AG08395 (cell line): ENCODE data around the gene PARN.

ENCODE experiments used
- DNase-seq: peaks from one replicate; pipeline ENCODE4 v3.0.0; 2012; ENCODE audit warnings: mixed read lengths, low spot score

PARN gene

DNA sequence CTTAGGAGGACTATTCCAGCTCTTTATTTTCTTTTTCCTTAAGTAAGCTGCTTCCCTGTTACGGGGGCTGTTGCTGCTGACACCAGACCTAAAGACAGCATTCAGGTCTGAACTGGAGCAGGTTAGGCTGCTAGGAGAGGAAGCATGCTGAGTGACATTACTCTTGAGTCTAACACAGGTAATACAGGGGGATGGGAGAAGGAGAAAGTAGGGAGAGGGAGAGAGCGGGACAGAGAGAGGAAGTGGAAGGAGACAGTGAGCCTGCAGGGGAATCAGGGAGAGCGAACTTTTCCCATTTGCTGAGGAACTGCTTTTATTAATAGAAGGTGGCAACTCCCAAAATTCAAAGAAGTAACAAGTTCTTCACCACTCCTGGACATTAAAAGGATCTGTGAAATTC lies 130.9 kb downstream of the PARN start:
- DNase-seq = no peak

DNA sequence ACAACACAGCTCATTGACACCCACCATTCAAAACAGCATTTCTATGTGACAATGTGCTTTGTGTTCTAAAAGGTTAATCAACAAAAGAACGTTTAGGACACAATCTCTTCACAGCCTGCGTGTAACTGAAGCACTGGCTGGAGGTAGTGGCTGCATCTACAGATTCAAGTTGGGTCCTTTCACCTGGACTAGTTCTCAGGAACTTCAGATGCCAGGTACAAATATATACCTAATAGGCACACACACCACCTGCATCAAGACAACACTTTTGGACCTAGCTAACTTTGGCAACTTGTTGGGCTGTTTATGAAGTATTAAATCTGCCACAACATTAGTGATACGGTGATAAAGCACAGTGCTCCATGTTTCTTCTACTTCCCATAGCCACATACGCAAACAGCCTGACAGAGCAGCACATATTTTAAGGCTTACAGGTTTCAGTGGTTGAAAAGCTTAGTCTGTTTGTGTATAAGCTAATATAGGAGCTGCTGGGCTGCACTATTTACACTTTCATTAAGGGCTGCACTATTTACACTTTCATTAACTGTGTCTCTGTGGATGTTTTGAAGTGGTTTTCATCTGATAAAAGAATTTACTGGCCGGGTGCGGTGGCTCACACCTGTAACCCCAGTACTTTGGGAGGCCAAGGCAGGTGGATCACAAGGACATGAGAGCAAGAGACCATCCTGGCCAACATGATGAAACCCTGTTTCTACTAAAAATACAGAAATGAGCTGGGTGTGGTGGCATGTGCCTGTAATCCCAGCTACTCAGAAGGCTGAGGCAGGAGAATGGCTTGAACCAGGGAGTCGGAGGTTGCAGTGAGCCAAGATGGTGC lies 132.6 kb downstream of the PARN start:
- no peak for DNase-seq

DNA sequence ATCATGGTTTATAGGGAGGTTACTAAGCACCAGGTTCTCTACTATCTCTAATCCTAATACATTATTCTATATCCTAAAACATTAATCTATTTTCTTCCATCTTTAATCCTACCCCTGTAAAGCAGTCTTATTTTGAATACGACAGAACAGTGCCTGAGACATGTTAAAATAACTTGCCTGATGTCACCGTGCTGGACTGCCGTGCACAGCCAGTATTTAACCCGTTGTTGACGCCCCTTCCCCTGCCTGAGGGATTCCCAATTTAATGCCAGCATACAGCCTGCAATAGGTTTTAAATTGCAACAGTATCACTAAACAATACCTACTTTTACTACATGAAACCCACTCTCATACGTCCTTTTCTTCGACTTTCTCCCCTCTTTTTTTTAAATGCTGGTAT lies 133.3 kb downstream of the PARN start:
- no peak for DNase-seq

- no peak for DNase-seq
Measured at GRCh38 chr16:14496047-14496770, 133.9 kb downstream of the PARN start.

- no peak for DNase-seq
Measured at GRCh38 chr16:14495213-14496046, 134.6 kb downstream of the PARN start.

DNA sequence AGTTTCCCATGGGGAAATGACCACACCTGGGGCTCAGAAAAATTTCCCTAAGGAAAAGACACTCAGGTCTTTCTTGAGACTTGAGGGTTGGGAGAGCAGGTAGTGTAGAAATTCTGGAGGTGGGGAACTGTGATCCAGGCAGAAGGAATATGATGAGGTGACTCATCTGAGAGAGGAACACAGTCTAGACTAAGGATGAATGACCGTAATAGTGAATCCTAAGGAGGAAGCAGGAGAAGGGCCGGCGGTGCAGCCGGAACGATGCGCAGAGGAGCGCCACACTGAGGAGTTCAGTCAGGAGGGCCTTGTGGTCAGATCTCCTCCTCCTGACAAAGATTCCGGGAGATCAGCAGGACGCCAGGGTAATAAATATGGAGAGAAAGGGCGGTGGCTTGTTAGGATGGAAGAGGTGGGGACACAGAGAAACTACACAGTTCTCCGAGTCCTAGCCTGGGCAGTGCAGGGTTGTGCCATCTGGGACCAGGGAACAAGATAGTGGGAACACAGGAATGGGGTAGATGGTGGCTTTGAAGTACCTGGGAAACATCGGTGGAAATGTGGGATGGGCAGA lies 135.6 kb downstream of the PARN start:
- DNase-seq = no peak

DNA sequence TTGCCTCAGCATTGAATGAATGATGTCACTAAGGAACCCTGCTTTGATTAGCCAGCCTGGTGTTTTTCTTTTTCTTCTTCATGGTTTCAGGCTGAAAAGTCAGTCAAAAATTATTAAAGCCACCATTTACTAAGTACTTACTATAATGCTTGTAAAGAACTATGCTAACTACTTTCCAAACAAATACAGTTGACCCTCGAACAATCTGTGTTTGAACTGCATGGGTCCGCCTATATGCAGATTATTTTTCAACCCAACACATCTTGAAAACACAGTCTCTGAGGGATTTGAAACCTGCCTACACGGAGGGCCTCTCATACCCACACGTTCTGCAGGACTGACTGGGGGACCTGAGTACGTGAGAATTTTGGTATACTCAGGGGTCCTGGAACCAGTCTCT lies 136.3 kb downstream of the PARN start:
- DNase-seq = no peak

DNA sequence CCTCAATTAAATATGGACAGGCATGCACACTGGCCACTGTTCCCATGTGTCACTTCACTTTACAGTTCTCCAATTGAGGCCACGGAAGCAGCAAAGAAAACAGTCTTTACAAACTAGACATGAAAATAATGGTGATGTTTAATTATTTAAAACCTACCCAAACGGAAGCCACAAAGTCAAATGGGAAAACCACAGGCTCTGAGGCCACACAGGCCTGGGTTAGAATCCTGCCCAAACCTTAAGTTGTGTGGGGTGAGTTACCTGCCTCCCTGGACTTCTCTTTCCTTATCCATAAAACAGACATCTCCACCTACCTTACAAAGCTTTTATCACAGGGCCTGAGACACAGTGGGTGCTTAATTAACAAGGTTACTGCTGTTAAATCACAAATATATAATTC lies 137.4 kb downstream of the PARN start:
- no peak for DNase-seq

- no peak for DNase-seq
Measured at GRCh38 chr16:14491861-14492529, 138.1 kb downstream of the PARN start.

DNA sequence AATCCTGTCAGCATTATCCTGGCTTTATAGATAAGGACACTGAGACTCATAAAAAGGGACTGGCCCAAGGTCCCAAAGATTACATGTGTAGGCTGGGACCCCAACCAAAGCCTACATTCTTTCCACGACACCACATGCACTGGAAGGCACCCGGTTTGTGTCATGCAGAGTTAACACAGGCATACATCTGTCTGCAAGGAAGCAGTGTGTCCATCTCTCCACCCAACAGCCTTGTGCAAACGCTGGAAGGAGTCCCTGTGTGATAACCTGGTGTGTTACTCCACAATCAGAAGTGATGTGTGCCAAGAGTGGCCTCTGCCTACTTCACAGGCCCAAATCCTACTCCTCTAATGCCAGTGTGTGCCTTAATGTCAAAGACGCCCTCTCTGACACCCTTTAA lies 139.8 kb downstream of the PARN start:
- no peak for DNase-seq

GRCh38 chr16:14489460-14489859 lies 140.6 kb downstream of the PARN start:
- DNase-seq = peak; percentile 68

DNA sequence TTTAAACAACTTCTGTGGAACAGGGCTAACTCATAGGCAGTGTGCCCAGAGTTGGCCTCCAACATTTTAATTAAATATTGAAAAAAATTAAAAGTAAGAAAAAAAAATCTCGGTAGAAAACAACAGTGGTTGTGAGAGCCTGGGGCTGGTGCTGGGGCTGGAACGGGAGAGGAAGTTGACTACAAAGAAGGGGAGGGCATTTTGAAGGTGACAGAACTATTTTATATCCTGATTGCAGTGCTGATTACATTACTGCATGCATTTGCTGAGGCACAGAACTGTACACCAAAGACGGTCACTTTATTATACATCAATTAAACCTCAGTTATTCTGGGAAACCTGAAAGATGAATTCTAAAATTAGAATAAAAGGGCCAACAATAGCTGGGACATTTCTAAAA lies 142.5 kb downstream of the PARN start:
- DNase-seq = no peak

GRCh38 chr16:14486520-14487303 lies 143.3 kb downstream of the PARN start:
- DNase-seq = peak; percentile 94

GRCh38 chr16:14485811-14486519 lies 144.1 kb downstream of the PARN start:
- DNase-seq = no peak

DNA sequence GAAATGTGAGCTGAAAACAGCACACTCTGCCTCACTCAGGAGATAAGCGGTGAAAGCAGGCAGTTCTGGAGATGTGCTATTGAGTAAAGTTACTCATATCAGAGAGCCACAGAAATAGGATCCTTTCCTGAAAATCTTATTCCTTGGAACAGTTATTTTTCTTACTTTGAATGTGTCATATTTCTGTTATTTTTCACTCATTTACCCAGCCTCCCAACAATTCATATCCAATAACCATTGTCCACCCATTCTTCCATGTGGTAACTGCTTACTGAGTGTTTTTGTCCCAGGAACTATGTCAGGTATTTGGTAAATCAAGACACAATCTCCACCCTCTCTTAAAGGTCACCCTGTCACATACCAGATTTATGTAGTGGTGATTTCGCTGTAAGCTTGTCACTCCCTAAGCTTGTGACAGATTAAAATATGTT lies 144.9 kb downstream of the PARN start:
- no peak for DNase-seq

DNA sequence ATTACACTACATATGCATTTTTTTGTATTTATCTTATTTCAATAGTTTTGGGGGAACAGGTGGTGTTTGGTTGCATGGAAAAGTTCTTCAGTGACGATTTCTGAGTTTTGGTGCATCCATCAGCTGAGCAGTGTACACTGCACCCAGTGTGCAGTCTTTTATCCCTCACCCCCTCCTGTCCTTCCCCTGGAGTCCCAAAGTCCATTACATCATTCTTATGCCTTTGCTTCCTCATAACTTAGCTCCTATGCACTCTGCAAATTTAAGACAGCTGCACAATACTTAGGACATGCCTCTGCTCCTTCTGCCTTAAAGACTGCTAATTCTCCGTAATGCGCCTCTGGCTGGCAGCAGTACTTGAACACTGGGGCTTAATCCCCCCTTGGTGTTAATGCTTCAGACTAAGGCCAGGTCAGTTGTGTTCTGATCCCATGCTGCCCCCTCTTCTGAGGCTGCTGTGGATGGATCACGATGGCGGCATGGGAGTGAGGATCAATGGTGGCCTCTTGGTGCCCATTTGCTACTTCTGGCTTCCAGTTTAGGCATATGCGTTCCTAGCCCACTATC lies 146.2 kb downstream of the PARN start:
- no peak for DNase-seq

- DNase-seq = no peak
Measured at GRCh38 chr16:14476183-14476582, 153.9 kb downstream of the PARN start.

DNA sequence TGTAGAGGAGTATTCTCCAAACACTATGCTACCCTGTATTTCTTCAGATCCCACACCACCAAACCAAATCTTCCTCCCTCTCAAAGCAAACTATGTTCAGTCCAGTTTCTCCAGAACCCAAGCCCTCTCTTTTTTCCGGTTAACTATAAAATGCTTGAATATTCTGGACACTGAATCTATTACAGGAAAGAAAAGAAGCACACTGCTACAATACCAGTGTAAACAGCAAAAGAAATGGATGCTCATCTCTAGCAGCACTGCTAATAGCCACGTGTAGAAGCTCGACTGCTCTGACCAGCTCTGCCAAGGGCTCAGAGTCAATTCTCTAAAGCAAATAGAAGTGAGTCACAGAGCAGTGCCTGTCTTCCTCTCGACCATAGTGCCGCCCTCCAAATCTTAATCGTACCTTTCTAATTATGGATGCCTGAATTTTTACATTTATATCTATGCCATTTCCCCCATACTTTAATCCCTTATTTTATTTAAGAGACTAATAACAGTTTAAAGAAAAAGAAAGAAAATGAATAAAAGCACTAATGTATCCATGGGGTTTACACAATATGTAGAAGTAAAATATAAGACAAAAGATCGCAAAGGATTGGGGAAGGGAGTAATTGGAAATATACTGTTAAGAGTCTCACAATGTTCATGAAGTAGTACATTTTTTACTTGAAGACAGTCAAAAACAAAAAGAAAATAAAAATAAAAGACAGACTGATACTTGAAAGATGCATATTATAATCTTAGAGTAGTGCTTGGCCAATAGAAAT lies 154.5 kb downstream of the PARN start:
- no peak for DNase-seq

DNA sequence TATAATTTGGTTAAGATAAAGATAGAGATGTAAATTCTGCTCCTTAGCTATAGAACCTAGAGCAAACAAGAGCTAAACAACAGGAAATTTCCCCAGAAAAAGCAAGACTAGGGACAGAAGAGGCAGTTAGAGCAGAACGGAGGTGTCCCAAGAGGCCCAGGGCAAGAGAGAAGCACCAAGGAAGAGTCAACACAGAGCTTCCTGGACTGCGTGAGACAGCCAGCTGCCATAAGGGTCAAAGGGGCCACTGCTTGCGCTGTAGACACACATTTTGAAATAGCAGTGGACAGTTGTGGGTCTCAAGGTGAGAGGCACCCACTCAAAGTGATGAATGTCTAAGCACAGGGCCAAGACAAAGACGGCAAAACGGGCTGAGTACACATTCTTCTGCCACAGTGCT lies 156.6 kb downstream of the PARN start:
- DNase-seq = no peak
